GM12891 (cell line): Measurements from ENCODE around the gene MAD1L1.

Experiments used
- DNase-seq: peaks from one replicate; pipeline ENCODE4 v3.0.0; 2011; ENCODE audit warnings: low spot score; ENCODE audit not compliant: insufficient read length
- FAIRE-seq: peaks from 2 replicates; lab custom pipeline; 2011; peaks lifted over from hg19 to GRCh38; lab: Jason Lieb, UNC
- PAX5 ChIP-seq: IDR thresholded peaks from 2 replicates; pipeline ENCODE4 v1.6.1; 2011; ENCODE audit warnings: low read length, moderate library complexity, mild to moderate bottlenecking; ENCODE audit not compliant: insufficient read depth, severe bottlenecking
- POLR2A ChIP-seq: IDR thresholded peaks from 2 replicates; pipeline ENCODE4 v1.6.1; 2011; ENCODE audit warnings: low read depth, low read length, control low read depth
- POLR2AphosphoS5 ChIP-seq: IDR thresholded peaks from 2 replicates; pipeline ENCODE4 v1.6.1; 2011; ENCODE audit warnings: low read depth, low read length, control low read depth
- POU2F2 ChIP-seq: IDR thresholded peaks from 2 replicates; pipeline ENCODE4 v1.6.1; 2011; ENCODE audit warnings: low read depth, mild to moderate bottlenecking, control low read depth, low read length, moderate library complexity
- SPI1 ChIP-seq: IDR thresholded peaks from 2 replicates; pipeline ENCODE4 v1.6.1; 2011; ENCODE audit warnings: low read depth, low read length, control low read depth
- TAF1 ChIP-seq: IDR thresholded peaks from 2 replicates; pipeline ENCODE4 v1.6.1; 2011; ENCODE audit warnings: low read depth, low read length, control low read depth

MAD1L1 gene

DNA sequence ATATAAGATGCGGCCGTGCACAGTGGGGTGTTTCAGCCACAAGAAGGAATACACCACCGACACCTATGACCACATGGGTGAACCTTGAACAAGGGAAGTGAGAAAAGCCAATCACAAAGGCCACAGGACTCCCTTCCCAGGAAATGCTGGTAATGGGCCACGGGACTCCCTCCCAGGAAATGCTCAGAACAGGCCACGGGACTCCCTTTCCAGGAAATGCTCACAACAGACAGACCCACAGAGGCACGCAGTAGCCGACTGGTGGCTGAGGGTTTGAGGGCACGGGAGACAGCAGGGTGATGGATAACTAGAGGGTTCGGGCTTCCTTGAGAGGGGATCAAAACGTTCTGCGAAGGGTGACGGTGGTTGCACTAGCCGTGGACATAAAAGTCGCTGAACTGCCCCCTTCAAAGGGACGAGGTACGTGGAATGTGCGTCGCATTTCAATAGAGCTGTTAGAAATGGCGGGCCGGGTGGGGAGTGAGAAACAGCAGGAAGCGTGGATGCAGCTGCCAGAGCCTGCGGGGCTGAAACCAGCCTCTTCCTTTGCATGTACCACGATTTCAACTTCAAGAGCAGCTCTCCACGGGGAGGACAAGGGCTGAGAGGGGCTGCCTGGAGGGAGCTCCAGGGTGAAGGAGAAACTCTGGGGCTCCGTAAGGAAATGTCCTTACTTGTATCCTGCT, 288.7 kb downstream of the MAD1L1 start:
- no peak for FAIRE-seq
- no peak for DNase-seq
- peak; percentile 39; the same call in 1 of the 2 replicates for TF ChIP-seq SPI1
- no peak for TF ChIP-seq POLR2A
- no peak for TF ChIP-seq POU2F2
- TF ChIP-seq TAF1: no peak
- TF ChIP-seq POLR2AphosphoS5: no peak
- TF ChIP-seq PAX5: no peak

DNA sequence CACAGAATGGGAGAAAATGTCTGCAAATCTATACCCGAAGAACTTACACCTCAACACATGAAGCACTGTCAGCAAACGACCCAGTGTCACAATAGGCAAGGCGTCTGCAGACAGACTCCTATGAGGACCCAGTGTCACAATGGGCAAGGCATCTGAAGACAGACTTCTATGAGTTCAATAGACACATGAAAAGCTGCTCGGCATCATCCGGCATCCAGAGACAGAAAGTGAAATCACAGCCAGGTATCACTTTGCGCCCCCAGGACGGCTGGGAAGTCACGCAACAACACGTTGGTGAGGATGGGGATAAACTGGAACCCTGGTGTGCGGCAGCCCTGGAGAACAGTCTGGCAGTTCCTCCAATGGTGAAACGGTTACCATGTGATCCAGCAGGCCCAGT, 289.4 kb downstream of the MAD1L1 start:
- no peak for DNase-seq
- FAIRE-seq: no peak
- TF ChIP-seq POLR2A (no peak), POLR2AphosphoS5 (no peak), POU2F2 (no peak), PAX5 (no peak), SPI1 (no peak), TAF1 (no peak)

DNA sequence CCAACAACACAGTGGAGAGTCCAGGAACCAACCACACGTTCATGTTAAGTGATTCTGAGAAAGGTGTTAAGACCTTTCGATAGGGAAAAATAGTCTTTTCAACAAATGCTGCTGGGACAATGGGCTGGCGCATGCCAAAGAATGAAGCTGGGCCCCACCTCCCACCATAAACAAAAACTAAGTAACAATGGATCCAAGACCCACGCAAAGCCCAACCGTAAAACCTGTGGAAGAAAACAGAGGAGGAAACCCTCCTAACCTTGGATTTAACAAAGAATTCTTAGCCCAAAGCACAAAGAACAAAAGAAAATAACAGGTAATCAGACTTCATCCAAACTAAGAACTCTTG, 289.8 kb downstream of the MAD1L1 start:
- FAIRE-seq (no peak), DNase-seq (no peak)
- TF ChIP-seq POU2F2 (no peak), PAX5 (no peak), POLR2AphosphoS5 (no peak), SPI1 (no peak), TAF1 (no peak), POLR2A (no peak)

- FAIRE-seq (peak; percentile 48), DNase-seq (no peak)
- TF ChIP-seq PAX5 (no peak), TAF1 (no peak), SPI1 (no peak), POLR2A (no peak), POLR2AphosphoS5 (no peak), POU2F2 (no peak)
These were observed 290.4 kb downstream of the MAD1L1 start for GRCh38 chr7:1942243-1942940.

- FAIRE-seq: no peak
- TF ChIP-seq POU2F2 (no peak), TAF1 (no peak), SPI1 (no peak), POLR2AphosphoS5 (no peak), PAX5 (no peak), POLR2A (no peak)
- DNase-seq: no peak
These were observed 291.1 kb downstream of the MAD1L1 start for GRCh38 chr7:1941464-1942242.

DNA sequence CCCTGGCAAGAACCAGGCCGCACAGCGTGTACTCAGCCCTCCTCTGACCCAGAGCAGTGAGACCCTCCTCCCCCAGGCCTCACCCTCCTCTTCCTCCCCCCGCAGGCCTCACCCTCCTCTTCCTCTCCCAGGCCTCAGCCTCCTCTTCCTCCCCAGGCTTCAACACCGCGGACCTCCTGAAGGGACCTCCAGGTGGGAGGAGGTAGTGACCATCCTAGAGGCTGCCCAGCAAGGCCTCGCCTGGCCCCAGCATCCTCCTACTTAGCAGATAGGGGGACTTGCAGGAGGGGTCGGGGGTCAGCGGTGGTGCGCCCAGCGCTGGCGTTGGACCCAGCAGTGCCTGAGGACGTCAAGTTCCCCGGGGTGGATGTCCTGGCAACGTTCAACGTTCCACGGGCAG, 291.9 kb downstream of the MAD1L1 start:
- DNase-seq (no peak), FAIRE-seq (no peak)
- TF ChIP-seq POLR2A: no peak
- TF ChIP-seq TAF1: no peak
- TF ChIP-seq SPI1: no peak
- no peak for TF ChIP-seq PAX5
- no peak; the same call in 1 of the 2 replicates for TF ChIP-seq POLR2AphosphoS5
- no peak for TF ChIP-seq POU2F2

DNA sequence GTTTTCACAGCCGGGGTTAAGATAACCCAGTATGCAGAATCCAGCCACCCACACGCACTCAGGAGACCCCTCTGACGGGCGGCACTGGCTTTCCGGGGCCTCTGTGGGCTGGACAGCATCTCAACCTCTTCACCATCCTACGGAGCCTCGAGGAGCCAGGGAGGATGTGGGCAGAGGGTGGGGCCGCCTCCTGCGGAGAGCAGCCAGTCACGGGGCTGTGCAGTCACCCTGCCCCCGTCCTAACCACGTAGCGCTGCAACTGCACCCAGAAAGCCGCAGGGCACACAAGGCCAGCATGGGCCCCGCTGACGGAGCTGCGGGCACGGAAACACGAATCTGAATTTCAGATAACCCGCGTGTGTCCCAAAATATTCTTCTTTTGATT, 292.4 kb downstream of the MAD1L1 start:
- peak; percentile 94 for DNase-seq
- TF ChIP-seq POLR2AphosphoS5 (peak; percentile 55; the same call in 1 of the 2 replicates), TAF1 (0 out of 2 replicates have a peak, but pooled peaks have one; percentile 39), POU2F2 (no peak), POLR2A (peak; percentile 34; the same call in 1 of the 2 replicates), PAX5 (no peak), SPI1 (peak; percentile 44; the same call in 1 of the 2 replicates)
- peak; percentile 99 for FAIRE-seq

- peak; percentile 88 for FAIRE-seq
- DNase-seq: no peak
- no peak for TF ChIP-seq SPI1
- no peak; the same call in 1 of the 2 replicates for TF ChIP-seq POLR2AphosphoS5
- no peak; the same call in 1 of the 2 replicates for TF ChIP-seq POLR2A
- no peak for TF ChIP-seq TAF1
- TF ChIP-seq PAX5: no peak
- no peak for TF ChIP-seq POU2F2
These were observed 293.0 kb downstream of the MAD1L1 start for GRCh38 chr7:1939434-1940401.
